Fibroblast of lung (primary cell): Measurements from ENCODE around the gene WTIP. TPM values are rescaled to one million over a fixed set of nuclear protein-coding genes. Genes with fewer than 3 reads are reported as not detected.

Experiments
- DNase-seq, 2 donors: peaks; one replicate each; pipeline versions ENCODE4 v3.0.0 to v3.0.0-alpha.2; 2010; ENCODE audit warnings: low read depth in 2 of 2
- H2AFZ ChIP-seq: 2 replicates; pipeline ENCODE4 v1.5.1; 2012; ENCODE audit warnings: low read length, control low read depth, inconsistent platforms
- H3K27ac ChIP-seq: 2 replicates; pipeline ENCODE4 v1.5.1; 2011; ENCODE audit warnings: low read length, control low read depth; ENCODE audit not compliant: insufficient read depth
- H3K27me3 ChIP-seq: 2 replicates; pipeline ENCODE4 v1.5.1; 2011; ENCODE audit warnings: mild to moderate bottlenecking, low read length; ENCODE audit not compliant: control insufficient read depth, insufficient read depth
- H3K36me3 ChIP-seq: 2 replicates; pipeline ENCODE4 v1.5.1; 2011; ENCODE audit warnings: low read length; ENCODE audit not compliant: control insufficient read depth, insufficient read depth
- H3K4me1 ChIP-seq: 2 replicates; pipeline ENCODE4 v1.5.1; 2011; ENCODE audit warnings: low read length; ENCODE audit not compliant: control insufficient read depth, insufficient read depth; ENCODE audit errors: extremely low read depth
- H3K4me2 ChIP-seq: 2 replicates; pipeline ENCODE4 v1.5.1; 2011; ENCODE audit warnings: low read length, control low read depth; ENCODE audit not compliant: insufficient read depth; ENCODE audit errors: extremely low read depth
- H3K4me3 ChIP-seq, 4 experiments: fragments of 200-600 bp in 1 of 4; sonication (generic) in 1 of 4; replicated peaks in 1 of 4; 2 replicates each; pipeline ENCODE4 v1.5.1; 2011 to 2016; ENCODE audit warnings: low read length in 4 of 4, low read depth in 3 of 4, mild to moderate bottlenecking in 3 of 4, control low read depth in 2 of 4, inconsistent platforms in 1 of 4, mixed read lengths in 1 of 4; ENCODE audit not compliant: insufficient read depth in 1 of 4; ENCODE audit errors: control extremely low read depth in 1 of 4
- H3K79me2 ChIP-seq: 2 replicates; pipeline ENCODE4 v1.5.1; 2012; ENCODE audit warnings: mild to moderate bottlenecking, low read length, inconsistent platforms; ENCODE audit not compliant: control insufficient read depth, insufficient read depth
- H3K9ac ChIP-seq: 2 replicates; pipeline ENCODE4 v1.5.1; 2011; ENCODE audit warnings: mild to moderate bottlenecking, low read length, control low read depth; ENCODE audit not compliant: insufficient read depth
- H3K9me3 ChIP-seq: 2 replicates; pipeline ENCODE4 v1.5.1; 2012; ENCODE audit warnings: low read depth, low read length; ENCODE audit not compliant: control insufficient read depth, insufficient read depth
- H4K20me1 ChIP-seq: 2 replicates; pipeline ENCODE4 v1.5.1; 2011; ENCODE audit warnings: low read length; ENCODE audit not compliant: control insufficient read depth, insufficient read depth; ENCODE audit errors: extremely low read depth
- EZH2 ChIP-seq: IDR thresholded peaks from 2 replicates; pipeline ENCODE4 v1.5.1; 2012; ENCODE audit warnings: low read length, control low read depth, mild to moderate bottlenecking; ENCODE audit errors: missing control alignments
- polyA plus RNA-seq, 2 donors: library from polyadenylated mRNA; depleted of rRNA in 1 of 2; stranded (reverse) in 1 of 2; unstranded in 1 of 2; fragments of >200 nt; gene quantifications; 2 replicates each; pipeline ENCODE4 v1.2.1, GENCODE V29; 2011 to 2012; ENCODE audit warnings: missing spikeins in 1 of 2
- total RNA-seq: library from RNA; depleted of rRNA; stranded (reverse); fragments of >200 nt; gene quantifications from 2 replicates; pipeline ENCODE4 v1.2.1, GENCODE V29; 2014
- TF ChIP-seq, protein P1 (sequence below), 2 donors: IDR thresholded peaks in 1 of 2; conservative IDR thresholded peaks in 1 of 2; 1 replicate in 1 of 2; 2 replicates in 1 of 2; pipeline ENCODE4 v1.5.1; 2011 to 2012; ENCODE audit warnings: low read length in 2 of 2, control low read depth in 1 of 2, inconsistent platforms in 1 of 2, low read depth in 1 of 2, mild to moderate bottlenecking in 1 of 2

WTIP gene
- total and polyA plus RNA-seq, 2 donors (not counting 1 experiment from before 2014, with no cell fraction given): 18.4 to 49.0 TPM

DNA sequence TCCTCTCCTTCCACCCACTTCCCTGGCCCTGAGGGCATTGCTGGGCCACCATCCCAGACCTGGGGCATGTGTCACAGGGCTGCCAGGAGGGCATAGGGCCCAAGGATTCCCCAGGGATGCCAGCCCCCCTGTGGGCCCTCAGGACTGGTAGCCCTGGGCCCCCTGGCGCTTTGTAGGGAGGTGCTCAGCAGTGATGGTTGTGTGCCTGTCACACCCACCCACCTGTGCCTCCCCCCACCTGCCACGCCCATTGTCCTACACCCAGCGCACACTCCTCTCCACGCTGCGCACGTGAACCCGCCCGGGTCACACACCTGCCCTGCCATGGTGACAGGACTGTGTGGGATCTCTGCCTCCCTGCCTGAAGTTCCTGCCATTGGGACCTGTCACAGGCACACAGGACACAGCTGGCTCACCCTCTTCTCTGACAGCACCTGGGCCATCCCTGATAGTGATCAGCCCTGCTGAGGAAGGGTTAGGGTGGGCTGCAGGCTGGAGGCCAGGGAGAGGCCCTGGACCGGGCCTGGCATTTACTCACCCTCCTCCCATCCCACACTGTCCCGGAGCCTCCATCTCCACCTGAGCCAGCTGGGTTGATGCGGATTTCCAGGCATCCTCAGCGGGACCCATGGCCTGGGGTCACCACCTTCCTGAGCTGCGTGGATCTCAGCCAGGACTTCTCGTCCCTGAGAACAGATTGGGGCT is 23.9 kb downstream of the WTIP start:
- Histone ChIP-seq H3K27ac (no peak overlapping the region), H2AFZ (no peak overlapping the region), H3K79me2 (no peaks in the 10 kb centered on the region), H3K27me3 (no peaks in the 10 kb centered on the region), H3K4me1 (peaks cover 6% of the 10 kb centered on the region), H3K9me3 (no peaks in the 10 kb centered on the region), H3K36me3 (no peaks in the 10 kb centered on the region), H3K4me3 (no peak overlapping the region), H3K9ac (no peak overlapping the region), H3K4me2 (no peak overlapping the region), H4K20me1 (no peaks in the 10 kb centered on the region)
- no peak for DNase-seq
- TF ChIP-seq, protein P1, sequence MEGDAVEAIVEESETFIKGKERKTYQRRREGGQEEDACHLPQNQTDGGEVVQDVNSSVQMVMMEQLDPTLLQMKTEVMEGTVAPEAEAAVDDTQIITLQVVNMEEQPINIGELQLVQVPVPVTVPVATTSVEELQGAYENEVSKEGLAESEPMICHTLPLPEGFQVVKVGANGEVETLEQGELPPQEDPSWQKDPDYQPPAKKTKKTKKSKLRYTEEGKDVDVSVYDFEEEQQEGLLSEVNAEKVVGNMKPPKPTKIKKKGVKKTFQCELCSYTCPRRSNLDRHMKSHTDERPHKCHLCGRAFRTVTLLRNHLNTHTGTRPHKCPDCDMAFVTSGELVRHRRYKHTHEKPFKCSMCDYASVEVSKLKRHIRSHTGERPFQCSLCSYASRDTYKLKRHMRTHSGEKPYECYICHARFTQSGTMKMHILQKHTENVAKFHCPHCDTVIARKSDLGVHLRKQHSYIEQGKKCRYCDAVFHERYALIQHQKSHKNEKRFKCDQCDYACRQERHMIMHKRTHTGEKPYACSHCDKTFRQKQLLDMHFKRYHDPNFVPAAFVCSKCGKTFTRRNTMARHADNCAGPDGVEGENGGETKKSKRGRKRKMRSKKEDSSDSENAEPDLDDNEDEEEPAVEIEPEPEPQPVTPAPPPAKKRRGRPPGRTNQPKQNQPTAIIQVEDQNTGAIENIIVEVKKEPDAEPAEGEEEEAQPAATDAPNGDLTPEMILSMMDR (conservative IDR thresholded peaks at IDR 0.05 in 1 of 2, IDR thresholded peaks at IDR 0.05 in 1 of 2; ENCODE audit: low read depth in 1 of 2, low read length in 2 of 2): no peak
- no peak for TF ChIP-seq EZH2

DNA sequence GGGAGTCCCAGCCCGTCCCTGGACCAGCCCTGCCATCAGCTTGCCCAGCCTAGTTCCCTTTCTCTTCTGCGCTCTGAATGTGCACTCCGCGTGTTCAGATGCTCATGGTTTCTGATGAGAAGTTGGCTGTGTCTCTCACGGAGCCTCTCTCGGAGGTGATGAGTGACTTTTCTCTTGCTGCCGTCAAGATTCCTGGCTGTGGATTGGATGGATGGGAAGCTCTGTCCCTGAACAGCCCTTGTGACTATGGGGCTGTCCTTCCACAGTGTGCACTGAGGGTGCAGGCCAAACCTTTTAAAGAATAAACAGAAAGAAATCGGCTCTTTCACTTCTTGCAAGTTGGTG is 24.4 kb downstream of the WTIP start:
- no peaks in the 10 kb centered on the region for H3K9me3 ChIP-seq
- H3K79me2 ChIP-seq: no peaks in the 10 kb centered on the region
- H3K4me2 ChIP-seq: no peak overlapping the region
- TF ChIP-seq, protein P1 (conservative IDR thresholded peaks at IDR 0.05 in 1 of 2, IDR thresholded peaks at IDR 0.05 in 1 of 2; ENCODE audit: low read depth in 1 of 2, low read length in 2 of 2): no peak
- TF ChIP-seq EZH2: no peak
- peaks cover 6% of the 10 kb centered on the region for H3K4me1 ChIP-seq
- H3K9ac ChIP-seq: no peak overlapping the region
- no peaks in the 10 kb centered on the region for H3K36me3 ChIP-seq
- H4K20me1 ChIP-seq: no peaks in the 10 kb centered on the region
- H3K27ac ChIP-seq: no peak overlapping the region
- no peaks in the 10 kb centered on the region for H3K27me3 ChIP-seq
- DNase-seq: no peak
- no peak overlapping the region for H2AFZ ChIP-seq
- no peak overlapping the region for H3K4me3 ChIP-seq

DNA sequence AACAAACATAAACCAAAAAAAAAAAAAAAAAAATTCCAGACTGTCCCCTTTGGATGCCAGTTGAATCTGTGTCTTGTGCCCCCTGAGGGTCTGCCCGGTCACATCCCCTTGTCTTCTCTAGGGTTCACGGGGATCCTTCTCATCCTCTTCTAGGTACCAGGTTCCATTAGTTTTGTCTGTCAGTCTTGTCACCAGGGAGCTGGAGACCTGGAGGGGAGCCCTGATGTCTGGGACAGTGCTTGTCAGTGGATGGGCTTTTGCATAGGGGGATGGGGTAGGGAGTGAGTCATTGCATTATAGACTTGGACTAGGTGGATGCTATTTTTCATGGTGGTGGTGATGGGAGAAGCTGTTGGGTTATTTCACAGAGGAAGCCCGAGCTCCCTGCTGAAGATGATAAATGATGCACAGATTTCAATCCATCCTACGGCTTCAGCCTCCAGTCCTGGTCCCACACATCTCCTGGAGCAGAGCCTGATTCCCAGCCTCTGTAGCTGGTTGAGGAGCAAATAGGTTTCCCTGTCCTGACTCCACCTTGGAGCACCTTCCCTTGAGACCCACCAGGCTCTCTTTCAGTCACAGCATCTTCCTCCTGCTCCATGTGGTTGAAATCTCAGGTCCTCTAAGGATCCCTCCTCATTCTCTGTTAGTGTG is 26.0 kb downstream of the WTIP start:
- Histone ChIP-seq H3K36me3 (no peaks in the 10 kb centered on the region), H3K9me3 (no peaks in the 10 kb centered on the region), H4K20me1 (no peaks in the 10 kb centered on the region), H3K79me2 (no peaks in the 10 kb centered on the region), H2AFZ (no peak overlapping the region), H3K4me1 (peaks cover 6% of the 10 kb centered on the region), H3K4me2 (no peak overlapping the region), H3K27ac (no peak overlapping the region), H3K9ac (no peak overlapping the region), H3K27me3 (no peaks in the 10 kb centered on the region), H3K4me3 (no peak overlapping the region)
- TF ChIP-seq EZH2: no peak
- TF ChIP-seq, protein P1 (conservative IDR thresholded peaks at IDR 0.05 in 1 of 2, IDR thresholded peaks at IDR 0.05 in 1 of 2; ENCODE audit: low read depth in 1 of 2, low read length in 2 of 2): no peak
- no peak for DNase-seq
